ENCODE results near the gene TREH. TPM values are rescaled to one million over a fixed set of nuclear protein-coding genes. Genes with fewer than 3 reads are reported as not detected.

TREH gene
- total RNA-seq, 1 donor, result not detected

- TF ChIP-seq CTCF (IDR thresholded peaks at IDR 0.05; ENCODE audit: insufficient read depth, low read depth, low read length), result no peak
- no peak for DNase-seq (ENCODE audit: low read depth)
- no peak overlapping the region for H3K4me3 ChIP-seq (ENCODE audit: low read depth, low read length)
Measured at GRCh38 chr11:118644496-118644895, 35.0 kb downstream of the TREH start.

- no peak overlapping the region for H3K4me3 ChIP-seq (ENCODE audit: low read depth, low read length)
- no peak for TF ChIP-seq CTCF (IDR thresholded peaks at IDR 0.05; ENCODE audit: insufficient read depth, low read depth, low read length)
- no peak for DNase-seq (ENCODE audit: low read depth)
Measured at GRCh38 chr11:118643995-118644345, 35.5 kb downstream of the TREH start.

GRCh38 chr11:118643142-118643994 is 36.1 kb downstream of the TREH start:
- no peak for TF ChIP-seq CTCF (IDR thresholded peaks at IDR 0.05; ENCODE audit: insufficient read depth, low read depth, low read length)
- DNase-seq (ENCODE audit: low read depth), result no peak
- H3K4me3 ChIP-seq (ENCODE audit: low read depth, low read length), result no peak overlapping the region

GRCh38 chr11:118641397-118642019 is 37.9 kb downstream of the TREH start:
- TF ChIP-seq CTCF (IDR thresholded peaks at IDR 0.05; ENCODE audit: insufficient read depth, low read depth, low read length), result no peak
- no peak for DNase-seq (ENCODE audit: low read depth)
- no peak overlapping the region for H3K4me3 ChIP-seq (ENCODE audit: low read depth, low read length)

- DNase-seq (ENCODE audit: low read depth), result no peak
- peak; percentile 21 for TF ChIP-seq CTCF (IDR thresholded peaks at IDR 0.05; ENCODE audit: insufficient read depth, low read depth, low read length)
- H3K4me3 ChIP-seq (ENCODE audit: low read depth, low read length), result no peak overlapping the region
Measured at GRCh38 chr11:118640332-118641154, 38.9 kb downstream of the TREH start.

- DNase-seq (ENCODE audit: low read depth), result no peak
- no peak overlapping the region for H3K4me3 ChIP-seq (ENCODE audit: low read depth, low read length)
- TF ChIP-seq CTCF (IDR thresholded peaks at IDR 0.05; ENCODE audit: insufficient read depth, low read depth, low read length), result no peak
Measured at GRCh38 chr11:118639899-118640298, 39.6 kb downstream of the TREH start.

All from fibroblast of villous mesenchyme (primary cell).